NCI-H187 (cell line): ENCODE measurements around the gene HEMGN.

Experiments used
- DNase-seq, 2 experiments: peaks; one replicate each; lab custom pipeline; 2025; lab: John Stamatoyannopoulos, UW

Gene HEMGN

DNA sequence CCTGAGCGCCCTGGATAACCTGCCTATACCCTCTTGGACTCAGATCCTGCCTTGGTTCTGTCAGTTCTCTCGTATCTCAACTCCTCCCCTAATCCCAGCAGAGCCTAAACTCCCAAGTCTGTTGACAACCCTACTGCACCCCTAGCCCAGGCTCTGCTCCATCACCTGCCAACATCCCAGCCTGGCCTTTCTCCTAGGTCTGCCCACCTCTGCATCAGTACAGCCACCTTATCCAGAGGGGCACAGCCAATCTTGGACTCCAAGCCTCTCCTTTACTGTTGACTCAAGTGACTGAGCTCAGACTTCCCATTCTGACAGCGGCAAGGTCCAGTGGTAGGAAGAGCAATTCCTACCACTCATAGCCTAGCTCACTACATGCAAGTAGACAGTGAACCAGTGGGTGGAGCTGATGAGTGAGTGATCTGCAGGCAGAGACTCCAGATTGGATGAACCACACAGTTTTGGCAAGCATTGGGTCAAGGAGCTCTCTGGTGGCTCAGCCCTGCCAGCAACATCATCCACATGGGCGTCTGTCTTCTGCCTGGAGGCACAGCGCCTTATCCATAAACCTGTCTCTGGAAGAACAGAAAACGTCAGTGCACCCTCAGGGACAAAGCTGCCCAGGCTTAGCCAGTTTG, 42.2 kb downstream of the HEMGN start:
- DNase-seq, result no peak

DNA sequence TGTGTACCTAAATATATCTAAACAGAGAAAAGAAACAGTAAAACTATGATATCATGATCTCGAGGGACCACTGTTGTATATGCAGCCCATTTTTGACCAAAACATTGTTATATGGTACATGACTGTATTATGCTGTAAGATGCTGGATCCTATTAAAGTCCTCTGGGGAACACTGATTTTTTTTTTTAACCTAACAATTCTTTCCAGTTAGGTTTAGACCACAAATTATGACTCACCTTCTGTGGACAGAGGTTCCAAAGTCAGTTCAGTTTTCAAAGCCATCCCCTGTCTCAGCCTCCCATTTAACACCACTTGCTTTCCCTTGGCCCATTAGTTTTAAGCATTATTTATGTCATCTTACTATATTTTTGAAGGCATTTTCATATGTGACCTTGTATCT, 42.8 kb downstream of the HEMGN start:
- no peak for DNase-seq

DNA sequence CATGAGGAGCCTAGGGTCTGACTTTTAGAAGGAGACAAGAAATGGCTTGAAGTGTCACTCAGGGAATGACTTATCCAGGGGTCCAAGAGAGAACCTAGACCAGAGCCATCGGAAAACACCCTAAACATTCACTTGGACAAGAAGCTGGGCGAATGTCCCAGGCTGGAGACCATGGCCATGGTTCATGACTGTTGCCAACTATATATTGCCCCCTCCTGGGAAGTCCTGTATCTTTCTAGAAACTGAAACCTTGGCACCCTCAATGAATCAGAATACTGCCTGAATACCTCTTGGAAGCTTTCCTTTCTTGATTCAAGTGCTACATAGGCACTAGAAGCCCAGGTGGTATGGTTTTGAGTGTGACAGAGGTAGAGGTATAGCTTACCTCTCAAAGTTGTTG, 45.6 kb downstream of the HEMGN start:
- DNase-seq, result no peak

DNA sequence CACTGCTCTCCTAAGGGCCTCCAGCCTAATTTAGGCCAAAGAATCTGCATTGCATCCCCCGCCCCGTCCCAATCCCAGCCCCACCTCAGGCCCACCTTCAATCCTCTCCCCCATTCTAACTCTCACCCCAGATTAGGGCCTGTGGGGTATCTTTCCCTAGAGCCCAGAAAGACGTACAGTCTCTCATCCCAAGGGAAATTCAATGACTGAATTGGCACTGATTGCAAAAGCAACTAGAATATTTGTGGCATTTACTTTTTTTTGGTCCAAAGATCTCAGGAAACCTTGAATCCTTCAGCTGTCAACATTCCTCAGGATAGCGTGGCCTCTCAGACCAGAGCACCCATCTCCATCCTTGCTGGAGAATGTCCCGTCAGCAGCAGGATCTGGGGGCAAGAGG, 46.2 kb downstream of the HEMGN start:
- no peak for DNase-seq

DNA sequence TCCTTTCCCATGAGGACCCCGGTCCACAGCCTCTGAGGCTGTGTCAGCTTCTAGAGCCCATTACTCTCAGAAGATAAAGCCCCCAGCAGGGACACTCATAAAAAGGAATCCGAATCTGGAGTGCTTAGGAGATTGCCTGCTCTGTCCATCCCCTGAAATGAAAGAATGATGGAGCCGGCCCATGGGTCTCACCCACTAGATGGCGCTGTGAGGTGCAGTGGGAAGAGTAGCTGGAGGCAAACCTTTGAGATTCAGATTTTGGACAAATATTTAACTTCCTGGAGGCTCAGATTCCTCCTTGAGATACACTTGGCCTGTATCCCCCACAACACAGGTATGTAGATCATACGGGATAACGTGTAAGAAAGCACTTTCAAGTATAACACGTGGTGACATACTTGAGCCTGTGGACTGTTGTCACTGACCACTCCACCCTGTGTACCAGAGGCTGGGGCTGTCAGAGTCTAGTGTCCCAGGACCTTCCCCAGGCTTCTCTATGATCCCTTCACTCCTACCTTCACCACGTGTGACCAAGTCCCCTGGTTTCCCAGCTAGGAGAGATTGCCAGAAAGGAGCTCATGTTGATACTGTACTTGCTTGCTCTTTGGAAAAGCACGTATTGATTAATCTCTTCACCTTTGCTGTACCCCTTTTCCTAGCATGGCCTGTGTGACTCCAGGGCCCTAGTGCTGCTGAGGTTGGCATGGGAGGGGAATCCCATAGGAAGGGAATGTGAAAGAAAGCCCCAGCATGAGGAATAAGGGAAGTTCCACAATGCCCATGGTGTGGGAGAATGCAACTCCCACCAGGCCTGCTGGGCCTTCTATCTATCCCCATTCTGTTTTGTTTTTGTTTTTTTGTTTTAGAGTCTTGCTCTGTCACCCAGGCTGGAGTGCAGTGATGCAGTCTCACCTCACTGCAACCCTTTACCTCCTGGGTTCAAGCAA, 47.8 kb downstream of the HEMGN start:
- no peak for DNase-seq

DNA sequence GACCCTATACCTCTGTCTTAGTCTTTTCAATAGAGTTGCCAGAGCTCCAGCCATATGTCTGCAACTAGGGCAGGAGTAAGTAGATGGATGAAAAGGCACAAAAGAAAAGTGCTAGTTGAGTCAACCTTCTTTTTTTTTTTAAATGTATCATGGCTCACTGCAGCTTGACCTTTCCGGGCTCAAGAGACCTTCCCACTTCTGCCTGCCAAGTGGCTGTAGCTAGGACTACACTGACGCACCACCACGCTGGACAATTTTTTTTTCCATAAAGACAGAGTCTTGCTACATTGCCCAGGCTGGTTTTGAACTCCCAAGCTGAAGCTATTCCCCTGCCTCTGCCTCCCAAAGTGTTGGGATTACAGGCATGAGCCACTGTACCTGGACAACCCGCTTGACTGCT, 57.6 kb downstream of the HEMGN start:
- DNase-seq, result no peak
